Neural progenitor cell (in vitro differentiated cells): ENCODE measurements around the gene FADS6. TPM values are rescaled to one million over a fixed set of nuclear protein-coding genes. Genes with fewer than 3 reads are reported as not detected.

Source experiments
- DNase-seq: peaks from one replicate; pipeline ENCODE4 v3.0.0-alpha.2; 2016; ENCODE audit warnings: low spot score
- H2AFZ ChIP-seq: fragments of 200-600 bp; sonication (generic); replicated peaks from 2 replicates; pipeline ENCODE4 v1.6.1; 2016; ENCODE audit warnings: antibody characterized with exemption
- H3F3A ChIP-seq: fragments of 200-600 bp; sonication (generic); 2 replicates; pipeline ENCODE4 v1.6.1; 2016; ENCODE audit warnings: antibody characterized with exemption, low read depth
- H3K27ac ChIP-seq: fragments of 200-600 bp; sonication (generic); 2 replicates; pipeline ENCODE4 v1.5.1; 2016; ENCODE audit warnings: mild to moderate bottlenecking
- H3K27me3 ChIP-seq: fragments of 200-600 bp; sonication (generic); 2 replicates; pipeline ENCODE4 v1.6.1; 2016; ENCODE audit warnings: mild to moderate bottlenecking, moderate library complexity
- H3K36me3 ChIP-seq: fragments of 200-600 bp; sonication (generic); 2 replicates; pipeline ENCODE4 v1.5.1; 2016
- H3K4me1 ChIP-seq: fragments of 200-600 bp; sonication (generic); 2 replicates; pipeline ENCODE4 v1.6.1; 2016; ENCODE audit warnings: mixed run types
- H3K4me2 ChIP-seq: fragments of 200-600 bp; sonication (generic); 2 replicates; pipeline ENCODE4 v1.6.1; 2016
- H3K4me3 ChIP-seq: fragments of 200-600 bp; sonication (generic); 2 replicates; pipeline ENCODE4 v1.5.1; 2016
- H3K79me2 ChIP-seq: fragments of 200-600 bp; sonication (generic); 2 replicates; pipeline ENCODE4 v1.6.1; 2016; ENCODE audit warnings: low read depth
- H3K9ac ChIP-seq: fragments of 200-600 bp; sonication (generic); 2 replicates; pipeline ENCODE4 v1.6.1; 2016
- H3K9me3 ChIP-seq: fragments of 200-600 bp; sonication (generic); 2 replicates; pipeline ENCODE4 v1.5.1; 2016; ENCODE audit warnings: low read depth
- H4K20me1 ChIP-seq: fragments of 200-600 bp; sonication (generic); 2 replicates; pipeline ENCODE4 v1.6.1; 2016; ENCODE audit warnings: low read depth
- H3K27ac Mint-ChIP-seq: 3 replicates; pipeline ENCODE4 v1.8.0; 2021; ENCODE audit warnings: mixed read lengths
- H3K27me3 Mint-ChIP-seq: 2 replicates; pipeline ENCODE4 v1.8.0; 2022; ENCODE audit warnings: low read depth, mild to moderate bottlenecking, inconsistent platforms, moderate library complexity, mixed read lengths; ENCODE audit not compliant: insufficient read depth
- H3K36me3 Mint-ChIP-seq: 3 replicates; pipeline ENCODE4 v1.8.0; 2021; ENCODE audit warnings: mixed read lengths
- H3K4me1 Mint-ChIP-seq: 3 replicates; pipeline ENCODE4 v1.8.0; 2021; ENCODE audit warnings: mixed read lengths
- H3K4me3 Mint-ChIP-seq: 3 replicates; pipeline ENCODE4 v1.8.0; 2021; ENCODE audit warnings: mild to moderate bottlenecking, moderate library complexity, mixed read lengths
- H3K9me3 Mint-ChIP-seq: 3 replicates; pipeline ENCODE4 v1.8.0; 2020; ENCODE audit warnings: mixed read lengths
- EZH2 ChIP-seq: fragments of 200-600 bp; sonication (generic); IDR thresholded peaks from 2 replicates; pipeline ENCODE4 v1.6.1; 2017; ENCODE audit warnings: antibody characterized with exemption, mild to moderate bottlenecking, moderate library complexity
- EZH2phosphoT487 ChIP-seq: fragments of 200-600 bp; sonication (generic); IDR thresholded peaks from 2 replicates; pipeline ENCODE4 v1.6.1; 2017; ENCODE audit warnings: antibody characterized with exemption
- total RNA-seq: library from RNA; depleted of rRNA; stranded (reverse); fragments of >200 nt; gene quantifications from 2 replicates; pipeline ENCODE4 v1.2.3, GENCODE V29; 2015; ENCODE audit warnings: low replicate concordance
- TF ChIP-seq, protein P1 (sequence below): fragments of 200-600 bp; sonication (generic); IDR thresholded peaks from 2 replicates; pipeline ENCODE4 v1.5.1; 2017; ENCODE audit warnings: antibody characterized with exemption, mild to moderate bottlenecking

Gene FADS6
- total RNA-seq, 1 donor from 2014 or later, result 0.36 TPM

DNA sequence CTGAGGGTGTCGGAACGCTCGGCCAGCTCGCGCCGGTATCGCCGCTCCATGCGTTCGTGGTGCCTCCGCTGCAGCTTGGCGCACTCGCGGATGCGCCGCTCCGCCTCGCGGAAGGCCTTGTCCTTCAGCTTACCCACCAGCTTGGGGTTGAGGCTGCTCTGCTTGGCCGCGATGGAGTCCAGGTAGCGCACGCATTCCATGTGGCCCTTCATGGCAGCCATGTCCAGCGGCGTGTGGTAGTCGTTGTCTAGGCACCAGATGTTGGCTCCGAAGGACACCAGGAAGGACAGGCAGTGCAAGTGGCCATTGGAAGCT is 26.8 kb upstream of the FADS6 start:
- Mint-ChIP-seq H3K9me3 (no peaks in the 10 kb centered on the region), H3K27me3 (peaks cover 37% of the 10 kb centered on the region), H3K27ac (no peak overlapping the region), H3K4me3 (peak overlapping the region; percentile 30), H3K36me3 (no peaks in the 10 kb centered on the region), H3K4me1 (peaks cover 20% of the 10 kb centered on the region)
- H3K27me3 ChIP-seq, result peaks cover 40% of the 10 kb centered on the region
- H3K4me2 ChIP-seq, result no peak overlapping the region
- H3K4me1 ChIP-seq, result peaks cover 21% of the 10 kb centered on the region
- no peak for TF ChIP-seq EZH2phosphoT487
- no peak for TF ChIP-seq EZH2
- TF ChIP-seq, protein P1, sequence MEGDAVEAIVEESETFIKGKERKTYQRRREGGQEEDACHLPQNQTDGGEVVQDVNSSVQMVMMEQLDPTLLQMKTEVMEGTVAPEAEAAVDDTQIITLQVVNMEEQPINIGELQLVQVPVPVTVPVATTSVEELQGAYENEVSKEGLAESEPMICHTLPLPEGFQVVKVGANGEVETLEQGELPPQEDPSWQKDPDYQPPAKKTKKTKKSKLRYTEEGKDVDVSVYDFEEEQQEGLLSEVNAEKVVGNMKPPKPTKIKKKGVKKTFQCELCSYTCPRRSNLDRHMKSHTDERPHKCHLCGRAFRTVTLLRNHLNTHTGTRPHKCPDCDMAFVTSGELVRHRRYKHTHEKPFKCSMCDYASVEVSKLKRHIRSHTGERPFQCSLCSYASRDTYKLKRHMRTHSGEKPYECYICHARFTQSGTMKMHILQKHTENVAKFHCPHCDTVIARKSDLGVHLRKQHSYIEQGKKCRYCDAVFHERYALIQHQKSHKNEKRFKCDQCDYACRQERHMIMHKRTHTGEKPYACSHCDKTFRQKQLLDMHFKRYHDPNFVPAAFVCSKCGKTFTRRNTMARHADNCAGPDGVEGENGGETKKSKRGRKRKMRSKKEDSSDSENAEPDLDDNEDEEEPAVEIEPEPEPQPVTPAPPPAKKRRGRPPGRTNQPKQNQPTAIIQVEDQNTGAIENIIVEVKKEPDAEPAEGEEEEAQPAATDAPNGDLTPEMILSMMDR, result no peak
- H3K9me3 ChIP-seq, result no peaks in the 10 kb centered on the region
- no peaks in the 10 kb centered on the region for H3K79me2 ChIP-seq
- H3K36me3 ChIP-seq, result no peaks in the 10 kb centered on the region
- H3F3A ChIP-seq, result no peaks in the 10 kb centered on the region
- no peak for DNase-seq
- no peak overlapping the region for H3K27ac ChIP-seq
- no peak overlapping the region for H3K4me3 ChIP-seq
- peaks cover 3% of the 10 kb centered on the region for H4K20me1 ChIP-seq
- H2AFZ ChIP-seq, result no peak overlapping the region
- H3K9ac ChIP-seq, result no peak overlapping the region

DNA sequence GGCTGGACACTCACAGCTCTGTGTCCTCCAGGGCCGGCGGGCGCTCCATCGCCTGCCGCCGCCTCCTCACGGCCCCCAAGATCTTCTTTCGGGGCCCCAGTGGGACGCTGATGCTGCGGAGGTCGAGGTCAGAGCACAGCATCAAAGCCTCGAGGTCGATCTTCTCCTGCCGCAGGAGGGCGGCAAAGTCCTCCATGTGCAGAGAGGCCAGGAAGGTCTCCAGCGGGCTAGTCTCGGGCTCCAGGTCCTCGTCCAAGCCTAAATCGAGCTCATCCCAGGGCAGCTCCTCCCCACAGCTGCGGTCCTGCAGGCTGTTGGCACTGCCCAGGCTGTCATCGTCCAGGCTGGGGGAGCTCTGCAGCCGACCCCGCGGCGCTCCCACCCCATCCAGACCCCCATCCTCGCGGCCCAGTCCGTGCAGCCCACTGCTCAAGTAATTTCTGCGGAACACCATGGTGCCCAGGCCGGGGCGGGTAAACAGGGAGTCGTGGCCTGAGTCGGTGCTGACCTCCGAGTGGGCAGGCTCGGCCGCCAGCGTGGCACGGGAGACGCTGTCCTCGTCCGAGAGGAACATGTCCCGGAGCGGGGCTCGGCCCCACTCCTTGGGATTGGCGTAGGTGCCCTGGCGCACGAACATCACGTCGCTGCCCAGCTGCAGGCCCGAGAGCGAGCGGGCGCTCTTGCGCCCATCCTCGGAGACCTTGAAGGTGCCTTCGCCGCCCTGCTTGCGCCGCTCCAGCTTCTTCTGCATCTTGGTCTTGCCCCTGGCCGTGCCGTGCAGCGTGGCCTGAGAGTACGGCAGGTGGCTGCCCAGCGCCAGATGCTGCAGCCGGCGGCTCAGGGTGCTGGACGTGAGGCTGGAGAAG is 26.2 kb upstream of the FADS6 start:
- no peak overlapping the region for H3K4me2 ChIP-seq
- Mint-ChIP-seq H3K4me1 (peaks cover 20% of the 10 kb centered on the region), H3K27me3 (peaks cover 32% of the 10 kb centered on the region), H3K9me3 (no peaks in the 10 kb centered on the region), H3K27ac (no peak overlapping the region), H3K36me3 (no peaks in the 10 kb centered on the region), H3K4me3 (no peak overlapping the region)
- no peaks in the 10 kb centered on the region for H3F3A ChIP-seq
- H3K27me3 ChIP-seq, result peaks cover 34% of the 10 kb centered on the region
- H3K4me1 ChIP-seq, result peaks cover 19% of the 10 kb centered on the region
- H3K27ac ChIP-seq, result no peak overlapping the region
- H4K20me1 ChIP-seq, result no peaks in the 10 kb centered on the region
- no peaks in the 10 kb centered on the region for H3K36me3 ChIP-seq
- no peak for TF ChIP-seq EZH2phosphoT487
- TF ChIP-seq, protein P1, result peak; percentile 33
- H3K9me3 ChIP-seq, result no peaks in the 10 kb centered on the region
- no peak overlapping the region for H2AFZ ChIP-seq
- no peaks in the 10 kb centered on the region for H3K79me2 ChIP-seq
- no peak overlapping the region for H3K9ac ChIP-seq
- DNase-seq, result peak; percentile 56
- H3K4me3 ChIP-seq, result no peak overlapping the region

DNA sequence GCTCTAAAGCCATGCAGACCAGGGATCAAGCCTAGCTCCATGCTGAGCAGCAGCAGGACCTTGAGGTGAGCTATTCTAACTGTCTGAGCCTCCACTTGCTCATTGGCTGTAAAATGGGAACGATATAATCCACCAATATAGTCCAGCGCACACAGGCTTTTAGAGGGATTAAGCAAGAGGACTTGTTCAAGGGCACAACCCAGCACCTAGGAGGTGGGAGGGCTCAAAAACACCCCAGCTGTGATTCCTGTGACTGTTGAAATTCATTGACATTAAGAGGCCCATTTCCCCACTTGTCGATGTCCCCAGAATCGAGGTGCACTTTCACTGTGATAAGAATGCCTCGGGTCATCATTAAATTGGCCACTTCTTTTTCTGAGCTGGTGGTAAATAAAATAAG is 25.5 kb upstream of the FADS6 start:
- Mint-ChIP-seq H3K36me3 (no peaks in the 10 kb centered on the region), H3K4me1 (peaks cover 23% of the 10 kb centered on the region), H3K27me3 (peaks cover 28% of the 10 kb centered on the region), H3K4me3 (no peak overlapping the region), H3K9me3 (no peaks in the 10 kb centered on the region), H3K27ac (no peak overlapping the region)
- TF ChIP-seq EZH2 (no peak), EZH2phosphoT487 (no peak)
- TF ChIP-seq, protein P1, result no peak
- DNase-seq, result no peak
- no peak overlapping the region for H3K4me3 ChIP-seq
- no peaks in the 10 kb centered on the region for H4K20me1 ChIP-seq
- H3F3A ChIP-seq, result no peaks in the 10 kb centered on the region
- H3K79me2 ChIP-seq, result no peaks in the 10 kb centered on the region
- no peak overlapping the region for H3K27ac ChIP-seq
- H3K4me2 ChIP-seq, result no peak overlapping the region
- no peak overlapping the region for H2AFZ ChIP-seq
- H3K36me3 ChIP-seq, result no peaks in the 10 kb centered on the region
- H3K9me3 ChIP-seq, result no peaks in the 10 kb centered on the region
- H3K27me3 ChIP-seq, result peaks cover 26% of the 10 kb centered on the region
- H3K4me1 ChIP-seq, result peaks cover 12% of the 10 kb centered on the region
- no peak overlapping the region for H3K9ac ChIP-seq
